NCI-H526 (cell line): Measurements from ENCODE around the gene ARMC9.

Source experiments
- DNase-seq, 2 experiments: peaks; one replicate each; lab custom pipeline; 2025; lab: John Stamatoyannopoulos, UW

The ARMC9 gene

DNA sequence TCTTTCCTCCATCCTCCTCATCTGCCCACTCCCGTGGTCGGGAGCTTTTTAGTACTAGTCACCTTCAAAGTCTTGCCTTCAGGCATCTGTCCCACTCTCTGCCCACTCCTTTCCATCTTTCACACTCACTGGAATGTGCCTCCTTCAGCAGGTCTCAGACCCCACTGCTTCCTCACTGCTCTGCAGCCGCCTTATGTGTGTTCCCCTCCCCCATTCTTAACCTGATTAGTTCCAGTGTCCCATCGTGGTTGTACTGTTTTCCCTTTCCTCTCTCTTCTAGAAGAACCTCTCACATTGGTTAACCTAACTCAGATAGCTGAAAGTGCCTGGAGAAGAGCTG, 3.0 kb downstream of the ARMC9 start:
- DNase-seq = no peak

- no peak for DNase-seq
Observed at GRCh38 chr2:231203087-231203486, 4.7 kb downstream of the ARMC9 start.

- no peak for DNase-seq
Observed at GRCh38 chr2:231204146-231204545, 5.7 kb downstream of the ARMC9 start.

DNA sequence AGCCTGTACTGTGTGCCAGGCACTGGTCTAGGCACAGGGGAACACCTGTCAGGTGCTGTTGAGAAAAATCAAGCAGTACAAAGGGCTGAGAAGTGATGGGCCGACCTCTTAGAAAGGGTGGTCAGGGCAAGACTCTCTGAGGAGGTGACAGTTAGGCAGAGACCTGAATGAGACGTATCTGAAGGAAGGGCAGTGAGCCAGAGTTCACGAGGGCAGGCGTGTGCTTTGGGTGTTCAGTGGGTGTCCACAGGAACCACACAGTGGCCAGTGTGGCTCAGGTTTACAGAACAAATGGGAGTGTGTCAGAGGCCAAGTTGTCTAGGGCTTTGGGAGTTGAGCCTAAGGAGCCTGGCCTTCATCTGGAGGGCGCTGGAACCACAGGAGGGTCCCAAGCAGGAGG, 6.2 kb downstream of the ARMC9 start:
- no peak for DNase-seq

GRCh38 chr2:231207734-231208133, 9.3 kb downstream of the ARMC9 start:
- DNase-seq = no peak

DNA sequence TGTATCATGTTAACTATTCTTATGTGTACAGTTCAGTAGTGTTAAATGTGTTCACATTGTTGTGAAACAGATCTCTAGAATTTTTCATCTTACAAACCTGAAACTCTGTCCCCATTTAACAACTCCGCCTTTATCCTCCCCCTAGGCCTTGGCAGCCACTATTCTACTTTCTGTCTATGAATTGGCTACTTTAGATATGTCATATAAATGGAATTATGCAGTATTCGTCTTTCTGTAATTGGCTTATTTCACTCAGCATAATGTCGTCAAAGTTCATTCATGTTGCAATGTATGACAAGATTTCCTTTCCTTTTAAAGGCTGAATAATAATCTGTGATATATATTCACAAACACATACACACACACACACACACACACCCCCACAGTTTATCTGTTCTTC, 12.4 kb downstream of the ARMC9 start:
- DNase-seq = no peak

- DNase-seq = no peak
Observed at GRCh38 chr2:231211486-231211885, 13.1 kb downstream of the ARMC9 start.

- DNase-seq = no peak
Observed at GRCh38 chr2:231212329-231212845, 14.0 kb downstream of the ARMC9 start.

DNA sequence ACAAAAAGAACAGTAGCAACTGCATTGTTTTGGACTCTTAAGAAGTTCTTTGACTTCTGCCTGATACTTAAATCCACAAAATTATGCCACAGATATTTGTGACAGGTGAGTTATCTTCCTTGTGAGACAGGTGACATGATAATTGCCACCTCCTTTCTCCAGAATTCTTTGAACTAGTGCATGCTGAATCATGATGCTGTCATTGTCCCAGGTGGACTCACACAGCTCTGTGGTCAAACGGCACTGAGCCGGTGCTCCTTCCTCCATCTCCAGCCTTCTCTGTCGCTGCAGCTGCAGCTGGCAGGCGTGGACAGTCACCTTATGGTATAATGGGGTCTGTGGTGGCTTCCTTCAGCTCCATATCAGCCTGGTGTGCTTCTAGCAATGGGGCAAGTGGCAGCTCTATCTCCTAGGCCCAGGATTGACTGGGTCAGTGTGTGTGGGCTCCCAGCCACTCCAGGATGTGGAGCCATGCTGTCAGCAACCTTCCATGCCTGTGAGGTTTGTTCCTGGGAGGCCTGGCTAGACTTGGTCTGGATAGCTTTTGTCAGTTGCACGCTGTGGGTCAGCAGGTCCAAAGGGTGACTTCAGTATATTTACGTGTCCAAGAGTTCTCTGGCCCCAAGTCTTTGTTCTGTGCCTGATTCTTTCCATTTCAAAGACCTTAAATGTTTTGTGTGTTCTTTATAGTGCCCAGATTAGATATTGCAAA, 15.7 kb downstream of the ARMC9 start:
- DNase-seq = no peak

- DNase-seq = no peak
Observed at GRCh38 chr2:231218366-231218765, 19.9 kb downstream of the ARMC9 start.

- no peak for DNase-seq
Observed at GRCh38 chr2:231219289-231219688, 20.9 kb downstream of the ARMC9 start.

DNA sequence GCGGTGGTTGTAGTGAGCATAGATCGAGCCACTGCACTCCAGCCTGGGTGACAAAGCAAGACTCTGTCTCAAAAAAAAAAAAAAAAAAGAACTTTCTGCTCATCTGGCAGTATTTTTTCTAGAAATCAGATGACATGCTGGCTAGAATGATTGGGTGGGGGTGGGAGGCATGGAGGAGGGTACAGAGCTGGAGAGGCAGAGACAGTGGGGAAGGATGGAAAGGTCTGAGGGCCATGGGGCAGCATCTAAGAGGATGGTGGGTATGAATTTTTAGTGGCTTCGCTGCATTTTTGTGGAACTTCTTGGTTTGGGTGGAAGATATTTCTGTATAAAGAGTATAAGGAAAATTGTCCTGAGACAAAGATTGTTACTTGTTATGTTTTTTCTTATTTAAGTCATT, 23.3 kb downstream of the ARMC9 start:
- no peak for DNase-seq

DNA sequence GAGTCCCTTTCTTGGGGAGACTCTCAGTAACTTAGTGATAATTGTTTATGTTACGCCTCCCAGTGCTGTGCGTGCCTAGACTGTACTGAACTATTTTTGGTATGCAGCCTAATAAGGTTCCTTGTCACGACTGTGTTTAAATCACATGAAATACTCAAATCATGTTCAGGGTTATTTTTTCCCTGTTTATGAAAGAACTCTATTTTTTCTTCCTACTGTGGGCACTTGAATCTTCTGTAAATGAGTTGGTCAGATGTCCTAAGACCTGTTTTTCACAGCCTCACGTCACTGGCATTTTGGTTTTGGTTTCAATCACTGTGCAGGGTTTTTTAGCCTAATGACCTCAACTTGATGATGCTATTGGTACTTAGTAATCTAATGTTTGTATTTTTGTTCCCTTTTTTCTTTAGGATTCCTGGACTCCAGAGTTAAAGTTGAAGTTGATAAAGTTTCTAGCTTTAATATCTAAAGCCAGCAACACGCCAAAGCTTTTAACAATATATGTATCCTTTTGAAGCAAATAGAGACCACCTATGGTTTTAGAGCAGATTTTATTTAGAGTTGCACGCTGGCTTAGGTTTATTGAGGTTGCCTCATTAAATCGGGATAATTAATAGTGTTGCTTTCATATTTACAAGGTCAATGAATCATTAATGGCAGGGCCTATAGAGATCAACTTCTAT, 24.0 kb downstream of the ARMC9 start:
- no peak for DNase-seq

DNA sequence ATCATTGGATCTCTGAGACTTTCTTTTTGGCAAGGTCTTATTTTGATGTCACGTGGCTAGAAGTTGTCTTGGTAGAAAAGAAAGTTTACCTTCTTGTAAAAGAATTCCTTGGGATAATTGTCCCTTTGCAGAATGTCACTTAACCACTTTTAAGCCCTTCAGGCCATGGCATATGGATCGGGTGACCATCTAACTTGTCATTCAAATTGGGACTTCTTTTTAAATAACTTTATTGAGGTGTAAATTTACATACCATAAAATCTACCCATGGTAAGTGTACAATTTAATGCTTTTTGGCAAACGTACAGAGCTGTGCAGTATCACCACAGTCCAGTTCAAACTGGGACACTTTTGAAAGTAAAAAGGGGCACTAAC, 24.6 kb downstream of the ARMC9 start:
- no peak for DNase-seq

DNA sequence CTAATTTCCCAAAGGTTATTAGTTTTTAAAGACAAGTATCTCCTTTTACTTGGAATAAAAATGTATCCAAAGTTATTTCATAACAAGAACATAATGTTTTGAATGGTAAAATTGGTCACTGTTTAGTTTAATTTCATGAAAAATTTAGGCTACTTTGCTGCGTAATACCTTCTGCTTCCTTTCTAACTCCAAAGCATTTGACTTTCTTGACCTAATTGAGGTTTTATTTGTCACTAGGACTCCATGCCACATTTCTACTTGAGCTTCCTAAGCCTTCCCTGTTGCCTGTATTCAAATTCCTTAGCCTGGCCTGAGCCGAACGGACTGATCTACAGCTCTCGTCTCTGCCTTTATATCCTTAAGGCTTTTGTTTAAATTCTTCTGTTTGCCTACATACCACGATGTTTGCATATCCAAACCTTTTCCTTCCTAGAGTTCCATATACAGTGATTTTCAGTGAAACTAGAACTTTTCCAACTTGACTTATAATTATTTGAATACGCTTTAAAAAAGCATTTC, 25.1 kb downstream of the ARMC9 start:
- DNase-seq = peak; percentile 21 to 40

- DNase-seq = peak; percentile 31 to 82
Observed at GRCh38 chr2:231227310-231228162, 29.1 kb downstream of the ARMC9 start.

DNA sequence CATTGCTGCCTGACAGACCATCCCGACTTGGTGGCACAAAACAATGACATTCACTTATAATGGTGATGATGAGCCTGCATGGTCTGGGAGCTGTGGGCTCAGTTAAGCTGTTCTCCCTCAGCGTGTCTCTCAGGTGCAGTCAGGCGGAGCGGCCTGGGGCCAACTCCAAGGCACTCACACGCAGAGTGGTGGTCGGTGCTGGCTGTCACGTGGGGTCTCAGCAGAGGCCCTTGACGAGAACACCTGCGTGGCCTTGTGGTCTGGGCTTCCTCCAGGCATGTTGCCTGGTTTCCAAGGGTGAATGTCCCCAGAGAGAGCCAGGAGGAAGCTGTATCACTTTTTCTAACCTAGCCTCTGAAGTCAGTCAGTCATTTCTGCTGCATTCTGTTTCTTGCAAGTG, 29.8 kb downstream of the ARMC9 start:
- peak in 1 of 2 experiments; percentile 43 for DNase-seq

- DNase-seq = no peak
Observed at GRCh38 chr2:231228974-231229529, 30.6 kb downstream of the ARMC9 start.

- DNase-seq = no peak
Observed at GRCh38 chr2:231235217-231235616, 36.8 kb downstream of the ARMC9 start.

- DNase-seq = no peak
Observed at GRCh38 chr2:231238689-231239088, 40.3 kb downstream of the ARMC9 start.

DNA sequence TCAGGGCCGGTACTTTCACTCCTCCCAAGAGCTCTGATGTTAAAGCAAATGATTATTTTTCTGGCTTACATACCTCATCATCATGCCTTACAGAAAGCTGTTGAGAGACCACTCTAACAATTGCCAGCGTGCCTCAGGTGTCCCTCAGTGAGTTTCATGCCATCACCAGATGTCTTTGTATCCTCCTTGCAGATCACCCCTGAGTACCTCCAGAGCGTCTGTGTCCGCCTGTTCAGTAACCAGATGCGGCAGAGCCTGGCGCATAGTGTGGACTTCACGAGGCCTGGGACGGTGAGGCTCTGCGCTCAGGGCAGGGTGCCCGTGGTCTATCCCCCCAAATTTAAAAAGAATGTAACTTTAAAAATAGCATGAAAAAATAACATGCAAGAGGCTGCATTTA, 41.3 kb downstream of the ARMC9 start:
- no peak for DNase-seq
